Germinal center (tissue), 1 donor: Measurements from ENCODE around the gene CAMK2G.
A peak's percentile ranks its signal among the peaks of the same experiment; 100 is the strongest.
"Not testable (repeated sequence)": the region's sequence is repeated elsewhere in the genome, so short reads cannot be mapped to it uniquely, and the experiment has no call there.

Source experiments
- DNase-seq: peaks from one replicate; pipeline ENCODE4 v3.0.0; 2012; ENCODE audit warnings: mixed read lengths, low spot score

Gene CAMK2G

GRCh38 chr10:73840056-73840402 lies 34.3 kb downstream of the CAMK2G start:
- DNase-seq: no peak

- no peak for DNase-seq
Measured at GRCh38 chr10:73839276-73839966, 34.9 kb downstream of the CAMK2G start.

DNA sequence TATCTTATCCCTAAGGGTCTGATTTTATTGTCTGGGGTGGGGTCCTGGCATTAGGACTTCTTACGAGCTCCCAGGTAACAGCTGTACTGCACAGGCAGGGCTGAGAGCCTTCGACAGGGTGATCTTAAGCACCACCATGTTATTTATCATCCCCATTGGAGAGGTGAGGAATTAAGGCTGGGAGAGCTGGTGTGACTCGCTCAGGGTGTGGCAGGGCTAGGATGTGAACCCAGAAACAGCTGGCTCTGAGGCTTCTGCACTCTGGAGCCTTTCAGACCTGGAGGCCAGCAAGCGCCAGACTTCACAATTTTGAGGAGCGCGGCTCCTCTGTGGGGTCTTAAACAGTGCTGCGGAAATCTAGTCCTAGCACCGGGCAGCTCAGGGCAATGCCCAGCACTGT lies 35.5 kb downstream of the CAMK2G start:
- no peak for DNase-seq

- DNase-seq: no peak
Measured at GRCh38 chr10:73838008-73838567, 36.3 kb downstream of the CAMK2G start.

DNA sequence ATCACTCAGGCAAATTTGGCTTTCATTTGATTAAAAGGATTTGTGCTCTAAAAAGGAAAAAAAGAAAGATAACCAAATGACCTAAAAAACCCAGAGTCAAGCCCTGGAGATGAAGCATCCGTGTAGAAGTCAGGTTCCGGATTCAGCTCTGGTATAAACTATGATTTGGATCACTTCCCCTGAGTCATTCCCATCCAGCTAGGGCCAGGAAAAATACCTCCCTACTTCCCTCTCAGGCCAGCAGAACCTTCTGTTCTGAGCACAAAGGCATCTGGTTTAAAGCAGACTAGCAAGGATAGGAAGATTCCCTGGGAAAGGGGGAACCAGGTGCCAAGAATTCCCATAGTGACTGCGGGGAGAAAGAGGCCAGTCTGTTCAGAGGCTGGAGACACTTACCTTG lies 37.3 kb downstream of the CAMK2G start:
- DNase-seq: no peak

- no peak for DNase-seq
Measured at GRCh38 chr10:73836427-73836980, 37.9 kb downstream of the CAMK2G start.

DNA sequence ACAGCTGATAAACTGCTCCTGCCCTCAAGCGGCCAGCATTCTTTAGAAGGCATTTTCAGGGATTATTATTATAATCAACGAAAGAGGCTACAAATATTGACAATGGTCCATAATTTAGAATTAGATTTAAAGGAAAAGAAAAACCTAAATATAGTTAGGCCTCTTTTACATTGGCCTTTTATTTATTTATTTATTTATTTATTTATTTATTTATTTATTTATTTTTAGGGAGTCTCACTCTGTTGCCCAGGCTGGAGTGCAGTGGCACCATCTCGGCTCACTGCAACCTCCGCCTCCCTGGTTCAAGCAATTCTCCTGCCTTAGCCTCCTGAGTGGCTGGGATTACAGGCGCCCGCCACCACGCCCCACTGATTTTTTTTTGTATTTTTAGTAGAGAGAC lies 45.3 kb downstream of the CAMK2G start:
- not testable (repeated sequence) for DNase-seq

DNA sequence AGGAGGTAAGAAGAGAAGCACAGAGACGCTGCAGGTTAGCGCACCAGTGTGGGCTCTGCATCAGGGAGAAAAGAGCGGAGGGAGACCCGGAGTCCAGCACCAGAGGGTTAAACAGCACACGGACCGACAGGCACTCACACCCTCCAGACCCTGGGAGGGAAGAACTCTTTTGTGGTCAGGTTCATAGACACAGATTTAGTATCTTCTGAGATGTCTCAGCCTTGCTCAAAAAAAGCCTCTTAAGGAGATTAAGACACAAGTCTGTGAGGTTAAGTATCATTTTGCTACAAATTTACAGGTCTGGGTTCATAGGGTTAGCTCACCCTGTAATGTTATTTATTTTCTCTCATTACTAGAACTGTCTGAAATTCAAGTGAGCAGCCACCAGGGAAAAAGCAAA lies 46.2 kb downstream of the CAMK2G start:
- no peak for DNase-seq

DNA sequence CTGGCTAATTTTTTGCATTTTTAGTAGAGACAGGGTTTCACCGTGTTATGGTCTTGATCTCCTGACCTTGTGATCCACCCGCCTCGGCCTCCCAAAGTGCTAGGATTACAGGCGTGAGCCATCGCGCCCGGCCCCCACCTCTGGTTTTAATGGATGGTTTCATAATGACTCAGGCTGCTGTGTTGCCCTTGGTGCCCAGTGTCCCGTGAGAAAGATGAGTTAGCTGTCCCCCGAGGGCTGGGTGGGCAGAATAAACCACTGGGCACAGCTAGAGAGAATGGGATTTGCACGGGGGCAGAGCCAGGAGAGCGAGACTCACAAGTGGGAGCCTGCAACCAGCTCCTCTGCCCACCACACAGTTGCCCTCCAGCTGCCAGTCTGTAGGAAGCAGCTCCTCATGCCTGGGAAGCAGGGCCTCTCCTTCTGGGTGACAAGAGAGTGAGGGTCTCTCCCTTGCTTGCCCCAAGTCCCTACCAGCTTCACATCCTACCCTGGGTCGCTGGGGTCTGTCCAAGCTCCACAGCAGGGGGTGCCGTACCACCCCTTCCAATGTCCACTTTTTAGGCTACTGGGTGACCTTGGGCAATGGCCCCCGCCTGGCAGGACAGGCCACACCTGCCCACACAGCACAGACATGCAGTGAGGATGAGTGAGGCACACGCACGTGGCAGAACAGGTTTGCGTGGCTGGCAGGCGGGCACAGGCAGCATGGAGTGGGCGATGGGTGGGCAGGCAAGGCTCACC lies 46.8 kb downstream of the CAMK2G start:
- DNase-seq: no peak

DNA sequence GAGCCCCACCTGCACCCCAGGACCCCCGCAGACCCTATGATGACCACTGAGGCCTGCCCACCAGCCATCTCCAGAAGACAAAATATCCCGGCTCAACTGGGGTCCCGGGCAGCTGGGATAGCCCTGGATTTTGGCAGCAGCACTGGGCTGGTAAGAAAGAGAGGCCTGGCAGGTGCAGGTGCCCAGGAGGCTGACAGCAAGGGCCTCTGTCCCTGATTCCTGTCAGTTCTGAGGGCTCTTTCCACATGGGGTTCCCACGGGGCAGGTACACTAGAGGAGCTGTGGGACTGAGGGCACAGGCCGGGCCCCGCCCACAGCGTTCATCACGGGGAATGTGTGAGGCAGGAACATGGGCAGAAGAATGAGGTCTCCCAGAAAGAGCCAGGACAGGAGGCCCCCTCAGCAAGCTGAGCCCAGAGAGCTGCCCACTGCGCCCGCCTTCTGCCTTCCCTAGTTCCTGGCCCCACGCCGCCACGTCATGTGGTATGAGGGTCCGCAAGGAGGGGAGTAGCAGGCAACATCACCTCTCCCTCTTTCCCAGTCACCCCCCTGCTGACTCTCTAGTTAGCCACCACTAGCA lies 50.1 kb downstream of the CAMK2G start:
- DNase-seq: no peak

GRCh38 chr10:73823391-73823790 lies 51.0 kb downstream of the CAMK2G start:
- no peak for DNase-seq

DNA sequence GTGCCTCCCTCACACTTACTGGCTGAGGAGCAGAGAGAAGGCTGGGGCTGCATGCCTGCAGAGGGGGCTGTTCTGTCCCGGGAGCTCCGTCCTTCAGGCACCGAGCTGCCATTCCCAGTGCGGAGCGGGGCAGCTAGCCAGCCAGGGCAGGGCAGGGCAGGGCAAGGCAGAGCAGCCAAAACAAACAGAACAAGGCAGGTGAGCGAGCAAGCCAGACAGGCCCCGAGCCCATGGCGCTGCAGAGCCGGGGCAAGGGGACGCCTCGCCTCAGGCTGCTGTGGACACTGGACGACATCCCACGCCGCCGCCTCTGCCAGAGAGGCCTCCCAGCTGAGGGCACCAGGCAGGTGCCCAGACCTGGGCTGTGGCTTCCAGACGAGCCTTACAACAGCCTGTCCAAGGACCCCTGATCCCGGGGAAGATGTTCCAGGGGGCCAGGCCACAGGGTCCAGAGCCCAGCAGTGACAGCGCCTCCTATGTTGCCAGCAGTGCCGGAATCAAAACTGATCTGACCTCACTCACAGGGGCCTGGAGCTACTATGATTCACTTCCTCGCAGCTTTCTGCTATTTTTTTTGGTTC lies 54.8 kb downstream of the CAMK2G start:
- no peak for DNase-seq

GRCh38 chr10:73819081-73819480 lies 55.3 kb downstream of the CAMK2G start:
- no peak for DNase-seq

DNA sequence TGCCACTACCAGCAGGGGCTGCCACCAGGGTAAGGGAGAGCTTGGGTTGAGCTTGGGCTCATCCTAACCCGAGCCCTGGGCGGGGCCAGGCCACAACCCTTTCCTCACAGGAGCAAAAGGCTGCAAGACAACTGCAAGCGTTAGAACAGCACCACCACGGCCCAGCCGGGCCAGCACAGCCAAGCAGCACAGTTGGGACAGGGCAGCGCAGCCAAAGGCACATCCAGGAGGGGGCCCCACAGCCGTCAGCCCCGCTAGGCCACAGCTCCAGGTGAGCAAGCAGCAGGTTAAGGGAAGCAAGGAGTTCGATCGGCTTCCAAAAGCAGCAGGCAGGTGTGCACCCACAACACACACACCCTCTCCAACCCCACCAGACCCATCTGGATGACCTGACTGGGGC lies 56.0 kb downstream of the CAMK2G start:
- no peak for DNase-seq

GRCh38 chr10:73817826-73818225 lies 56.5 kb downstream of the CAMK2G start:
- DNase-seq: no peak

DNA sequence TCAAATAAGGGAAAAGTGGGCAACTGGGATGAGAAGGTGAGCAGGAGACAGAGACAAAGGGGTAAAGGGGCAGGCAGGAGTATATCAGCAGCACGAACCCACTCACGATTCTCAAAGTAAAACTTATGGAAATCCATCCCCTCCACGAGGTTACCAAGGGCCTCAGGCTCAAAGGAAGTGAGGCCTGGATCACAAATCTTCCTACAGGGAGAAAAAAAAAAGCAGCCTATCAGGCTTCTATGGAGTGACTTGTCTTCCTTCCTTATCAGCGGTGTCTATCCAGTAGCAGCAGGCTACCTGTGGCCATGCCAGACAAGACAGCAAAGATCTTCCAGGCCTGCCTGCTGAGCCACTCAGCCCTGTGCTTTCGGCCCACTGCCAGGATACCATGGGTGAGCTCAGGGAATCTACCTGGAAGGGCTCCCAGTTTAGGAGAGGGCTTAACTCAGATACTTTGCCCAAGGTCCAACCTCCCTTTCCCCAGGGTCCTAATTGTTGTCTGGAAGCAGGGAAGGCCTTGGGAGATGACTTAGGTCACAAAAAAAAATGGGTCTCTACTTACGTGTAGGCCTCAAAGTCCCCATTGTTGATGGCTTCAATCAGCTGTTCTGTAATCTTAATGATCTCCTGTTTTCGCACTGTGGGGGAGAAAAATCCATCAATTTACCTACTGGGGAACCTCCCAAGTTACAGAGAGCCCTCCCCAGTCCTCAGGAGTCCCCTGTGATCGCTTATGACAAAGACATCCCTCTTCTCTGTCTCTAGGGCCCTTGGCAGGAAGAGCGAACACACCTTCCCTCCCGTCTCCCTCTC lies 57.2 kb downstream of the CAMK2G start:
- no peak for DNase-seq

- no peak for DNase-seq
Measured at GRCh38 chr10:73815719-73816030, 58.7 kb downstream of the CAMK2G start.

DNA sequence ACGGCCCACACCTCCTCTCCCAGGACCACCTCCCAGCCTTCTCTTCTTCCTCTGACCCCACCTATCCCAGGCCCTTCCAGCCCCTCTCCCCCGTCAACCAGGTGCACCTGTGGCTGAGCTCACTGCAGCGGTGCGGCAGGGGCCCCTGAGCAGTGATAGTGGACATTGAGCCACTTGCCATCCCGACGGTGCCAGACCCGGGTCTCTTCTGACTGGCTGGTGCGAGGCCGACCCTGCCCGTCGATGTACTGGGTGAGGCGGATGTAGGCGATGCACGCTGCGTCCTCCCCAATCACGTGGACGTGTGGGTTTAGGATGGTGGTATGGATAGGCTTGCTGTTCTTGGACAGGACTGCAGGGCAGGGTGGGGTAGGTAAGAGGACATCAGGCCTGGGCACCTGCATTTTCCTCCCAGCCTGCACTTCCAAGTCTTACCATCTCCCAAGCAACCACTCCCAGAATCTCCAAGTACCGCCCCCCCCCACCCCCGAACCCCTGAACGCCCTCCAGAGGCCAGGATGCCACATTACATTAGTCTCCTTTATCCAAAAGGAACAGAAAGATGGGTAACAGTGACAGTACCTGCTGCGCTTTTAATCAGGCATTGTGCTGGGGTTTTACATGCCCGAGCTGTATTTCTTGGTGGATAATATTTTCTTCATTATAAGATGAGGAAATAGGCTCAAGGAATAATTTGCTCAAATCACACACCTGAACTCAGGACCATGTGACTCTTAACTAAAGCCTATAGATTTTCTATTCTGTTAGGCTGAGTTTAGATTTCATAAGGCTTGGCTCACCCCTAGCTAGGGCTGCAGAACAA lies 59.2 kb downstream of the CAMK2G start:
- DNase-seq: peak; percentile 28

GRCh38 chr10:73814276-73814895 lies 60.0 kb downstream of the CAMK2G start:
- no peak for DNase-seq

DNA sequence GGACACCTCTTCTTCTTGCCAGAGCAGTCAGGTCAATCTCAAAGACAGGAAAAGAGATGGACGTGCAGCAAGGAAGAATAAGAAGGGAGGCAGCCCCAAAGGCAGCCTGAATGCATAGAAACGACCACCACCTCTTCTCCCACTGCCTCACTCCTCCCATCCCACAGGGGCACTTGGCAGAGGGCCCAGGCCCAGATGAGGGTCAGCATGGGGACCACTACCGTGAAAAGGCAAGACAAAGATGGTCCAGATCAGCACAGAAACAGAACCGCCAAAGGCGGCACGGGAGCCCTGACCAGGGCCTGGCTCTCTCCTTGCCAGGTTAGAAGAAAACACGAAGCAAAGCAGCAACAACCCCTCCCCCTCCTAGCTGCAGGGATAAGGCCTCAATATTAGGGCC lies 61.0 kb downstream of the CAMK2G start:
- DNase-seq: no peak
